Posterior vena cava (tissue), 2 donors: Measurements from ENCODE around the gene PARP8. TPM values are rescaled to one million over a fixed set of nuclear protein-coding genes. Genes with fewer than 3 reads are reported as not detected.

ENCODE experiments used
- DNase-seq: peaks from one replicate; pipeline ENCODE4 v3.0.0-alpha.2; 2020; ENCODE audit warnings: low spot score
- intact Hi-C, 2 donors: fragments of 100-400 bp; cut with DNase I; formaldehyde crosslinking; loops; one replicate each; pipeline versions ENCODE4 v1.14.1 to v1.14.2; 2022 to 2023
- total RNA-seq, 2 donors: library from RNA; stranded (reverse); fragmentation: NEBNext Ultra II Directional; extraction: Animal tissue kit (Norgen Biotek cat#: 25700); gene quantifications; one replicate each; pipeline ENCODE4 v1.2.1, GENCODE V29; 2021
- donor health status: DM: yes; HTN: yes; CAD: no.
- donor health status: DM: yes; HTN: yes; CAD: no.

Gene PARP8
- total RNA-seq, 2 donors from 2014 or later: 20.4 to 27.4 TPM

DNA sequence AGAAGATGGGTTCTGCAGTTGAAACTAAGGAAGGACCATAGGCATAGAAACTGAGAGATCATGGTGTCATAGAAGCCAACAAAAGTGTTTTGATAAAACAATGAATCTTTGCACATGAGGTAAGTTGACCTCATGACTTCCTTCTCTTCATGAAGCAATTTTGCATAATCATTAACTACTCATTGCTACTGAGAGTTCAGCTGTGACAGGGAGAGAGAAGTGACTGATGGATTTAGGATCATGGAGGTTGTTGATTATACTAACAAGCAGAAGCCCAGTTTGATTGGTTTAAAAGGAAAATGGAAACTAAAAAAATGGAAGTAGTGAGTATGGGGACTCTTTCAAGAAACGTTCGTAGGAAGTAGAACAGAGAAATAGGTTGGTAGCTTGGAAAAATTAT is 51.2 kb downstream of the PARP8 start:
- intact Hi-C loops: no loop called here
- no peak for DNase-seq

DNA sequence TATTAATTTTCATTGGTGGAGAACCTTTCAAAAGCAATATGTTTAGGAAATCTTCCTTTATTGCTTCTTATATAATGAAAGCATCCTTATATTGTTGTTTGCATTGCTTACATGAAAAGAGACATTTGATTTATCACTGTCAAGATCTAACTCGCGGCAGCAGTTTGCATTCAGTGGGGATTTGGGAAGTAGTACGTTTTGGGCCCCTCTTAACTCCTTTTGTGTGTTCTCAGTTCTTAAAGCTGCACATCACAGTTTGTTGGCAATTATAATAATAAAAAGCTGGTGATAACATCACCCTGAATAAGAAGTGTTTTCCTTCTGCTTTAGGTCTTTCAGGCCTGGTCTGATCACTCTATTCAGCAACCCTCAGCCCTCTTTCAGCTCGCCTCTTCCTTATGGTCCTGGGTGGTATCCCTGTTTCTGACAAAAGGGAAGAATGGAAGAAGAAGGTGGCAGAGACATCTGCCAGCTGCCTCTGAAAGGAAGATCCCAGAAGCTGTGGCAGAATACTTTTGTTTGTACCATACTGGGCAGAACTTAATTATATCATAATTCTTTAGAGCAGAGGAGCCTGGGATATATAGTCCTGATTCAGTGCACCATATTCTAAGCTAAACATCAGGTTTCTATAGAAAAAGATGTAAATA is 53.7 kb downstream of the PARP8 start:
- no peak for DNase-seq
- intact Hi-C loops: no loop called here

DNA sequence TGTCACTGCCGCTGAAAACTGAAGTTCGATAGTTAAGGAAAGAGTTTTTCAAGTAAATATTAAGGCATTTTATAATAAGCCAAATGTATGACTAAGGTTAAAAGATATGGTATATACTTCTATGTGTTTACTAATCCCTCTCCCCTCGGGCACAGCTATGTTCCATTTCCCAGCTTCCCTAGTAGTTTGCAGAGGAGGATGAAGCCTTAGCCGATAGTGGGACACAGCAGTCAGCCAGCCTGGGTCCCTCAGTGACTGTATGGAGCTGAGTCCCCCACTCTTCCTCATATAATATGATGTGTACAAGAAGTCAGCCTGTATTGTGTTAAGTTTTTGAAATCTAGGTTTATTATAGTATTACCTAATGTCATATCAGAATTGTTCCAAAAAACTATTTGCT is 55.8 kb downstream of the PARP8 start:
- no peak for DNase-seq
- intact Hi-C loops: no loop called here

DNA sequence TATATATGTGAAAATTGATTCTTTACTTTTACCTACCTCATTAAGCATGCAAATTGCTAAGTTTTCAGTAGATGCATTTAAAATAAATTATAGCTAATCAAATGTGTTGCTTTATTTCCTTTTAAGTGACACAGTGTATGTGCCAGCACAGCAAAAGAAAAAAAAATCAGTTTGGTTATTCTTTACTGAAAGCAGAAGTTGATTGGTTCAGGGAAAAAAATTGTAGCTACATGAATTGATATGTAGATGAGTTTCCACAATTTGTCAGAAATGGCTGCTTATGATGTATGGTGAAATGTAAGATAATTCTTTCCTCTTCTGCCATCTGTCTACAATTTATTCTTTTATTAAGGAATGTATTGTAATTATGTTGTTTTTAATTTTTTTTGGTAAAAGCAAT is 57.8 kb downstream of the PARP8 start:
- intact Hi-C loops: no loop called here
- no peak for DNase-seq

DNA sequence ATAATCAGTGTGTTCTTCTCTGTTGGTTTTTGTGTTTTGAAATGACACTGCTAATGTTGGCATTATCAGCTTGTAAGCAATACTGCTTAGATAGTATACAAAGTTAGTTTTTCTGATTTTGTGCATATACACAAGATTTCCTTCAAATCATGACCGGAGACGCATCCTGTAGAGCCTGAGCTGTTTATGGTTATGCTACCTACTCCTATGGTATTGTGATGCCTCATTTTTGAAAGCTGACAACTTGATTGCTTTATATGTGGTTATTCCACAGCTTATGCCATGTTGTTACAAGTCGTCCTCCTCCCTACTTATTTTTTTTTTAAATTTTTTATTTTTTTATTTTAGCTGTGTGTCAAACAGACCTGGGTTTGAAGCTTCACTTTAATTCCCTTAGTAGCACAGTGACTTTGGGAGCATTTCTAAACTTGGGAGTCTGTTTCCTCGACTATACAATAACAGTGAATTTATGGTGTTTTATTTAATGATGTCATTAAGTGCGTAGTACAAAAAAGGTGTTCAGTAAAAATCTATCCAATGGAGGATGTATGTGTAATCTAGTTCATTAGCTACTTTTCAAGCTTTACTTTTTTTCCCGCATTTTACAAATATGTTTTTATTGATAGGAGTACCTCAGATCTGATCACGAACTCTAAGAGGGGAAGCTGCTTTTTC is 59.5 kb downstream of the PARP8 start:
- intact Hi-C loops: no loop called here
- no peak for DNase-seq

DNA sequence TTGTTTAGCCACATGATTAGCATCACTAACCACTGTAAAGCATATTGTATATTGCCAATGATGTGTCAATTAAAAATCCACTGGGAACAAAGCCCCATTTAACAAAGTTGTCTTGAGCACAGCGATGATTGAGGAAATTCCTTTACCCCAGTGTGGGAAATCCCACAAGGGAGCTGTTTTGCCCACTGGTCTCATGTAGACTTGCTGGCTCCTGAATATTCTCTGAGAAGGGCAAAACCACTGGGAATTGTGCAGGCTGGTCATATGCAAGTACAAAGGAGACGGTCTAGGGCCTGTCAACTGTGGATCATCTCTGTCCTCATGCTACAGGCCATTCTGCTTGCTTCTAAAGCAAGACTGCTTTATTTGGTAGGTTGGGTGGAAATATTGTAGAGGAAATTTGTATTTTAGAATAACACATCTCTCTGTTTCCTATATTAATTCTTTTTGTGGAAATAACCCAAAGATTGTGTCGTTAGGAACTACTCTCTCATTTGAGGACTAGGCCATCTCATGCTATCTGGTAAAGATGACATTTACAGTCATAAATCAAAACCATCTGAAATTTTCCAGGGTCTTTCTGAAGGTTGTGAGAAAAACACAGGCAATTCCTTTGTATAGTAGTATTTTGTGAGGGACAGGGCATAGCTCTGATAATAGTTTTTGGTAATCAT is 60.2 kb downstream of the PARP8 start:
- intact Hi-C loops: no loop called here
- no peak for DNase-seq

DNA sequence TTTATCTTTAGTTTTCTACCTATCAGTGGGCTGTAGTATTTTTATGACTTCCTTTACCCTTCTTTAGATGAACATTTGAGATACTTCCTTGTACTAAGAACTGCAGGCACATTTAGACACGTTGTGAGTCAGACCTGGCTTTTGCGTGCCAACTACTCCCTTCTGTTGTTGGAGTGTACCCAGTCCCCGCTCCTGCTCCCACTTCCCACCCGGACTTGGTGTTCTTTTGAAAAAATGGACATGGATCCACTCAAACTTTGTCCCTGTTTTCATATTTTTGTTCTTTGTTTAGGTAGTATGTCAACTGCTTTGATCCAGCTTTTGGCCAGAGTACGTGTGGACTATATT is 60.7 kb downstream of the PARP8 start:
- DNase-seq: no peak
- intact Hi-C loops: no loop called here

DNA sequence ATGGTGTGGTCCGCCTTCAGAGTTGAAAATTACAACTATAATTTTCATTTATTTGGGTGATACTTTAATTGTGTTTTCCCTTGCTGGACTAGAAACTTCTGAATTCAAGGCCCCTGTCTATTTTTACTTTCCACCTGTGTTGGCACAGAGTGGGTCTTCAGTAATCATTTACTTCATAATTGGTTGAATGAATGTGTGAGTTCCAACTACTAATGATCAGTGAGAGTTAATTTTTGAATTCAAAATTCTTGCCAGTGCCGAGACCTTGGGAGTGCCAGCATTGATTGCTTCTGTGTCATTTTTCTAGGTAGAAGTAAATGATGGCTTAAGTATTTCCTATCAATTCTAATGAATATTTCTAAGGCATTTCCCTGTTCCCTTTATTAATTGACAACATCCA is 61.4 kb downstream of the PARP8 start:
- DNase-seq: no peak
- intact Hi-C loops: no loop called here

DNA sequence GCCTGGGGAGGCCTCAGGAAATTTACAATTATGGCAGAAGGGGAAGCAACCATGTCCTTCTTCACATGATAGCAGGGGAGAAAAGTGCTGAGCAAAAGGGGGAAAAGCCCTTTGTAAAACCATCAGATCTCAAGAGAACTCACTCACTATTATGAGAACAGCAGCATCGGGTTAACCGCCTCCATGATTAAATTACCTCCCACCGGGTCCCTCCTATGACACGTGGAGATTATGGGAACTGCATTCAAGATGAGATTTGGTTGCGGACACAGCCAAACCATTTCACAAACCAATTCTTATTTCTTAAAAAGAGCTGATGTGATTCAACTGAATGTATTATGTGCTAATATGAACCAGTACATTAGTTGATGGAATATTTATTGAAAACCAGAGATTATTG is 63.9 kb downstream of the PARP8 start:
- intact Hi-C loops: no loop called here
- DNase-seq: no peak

DNA sequence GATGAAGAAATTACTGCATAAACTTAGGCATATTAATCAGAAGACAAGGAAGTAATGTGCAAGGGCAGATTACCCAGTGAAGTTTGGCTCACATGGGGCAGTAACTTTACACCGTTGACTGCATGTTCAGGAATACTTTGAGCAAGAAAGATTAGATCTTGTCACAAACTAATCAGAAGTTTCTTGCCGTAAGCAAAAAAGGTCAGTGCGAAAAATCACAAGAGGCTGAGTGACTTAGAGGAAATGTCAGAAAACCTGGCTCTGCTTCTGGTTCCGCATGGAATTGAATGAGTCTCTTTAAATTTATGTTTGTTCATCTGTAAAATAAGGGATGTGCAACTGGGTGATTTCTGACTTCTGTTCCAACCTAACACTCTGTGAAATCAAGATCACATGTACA is 64.4 kb downstream of the PARP8 start:
- no peak for DNase-seq
- intact Hi-C loops: no loop called here

DNA sequence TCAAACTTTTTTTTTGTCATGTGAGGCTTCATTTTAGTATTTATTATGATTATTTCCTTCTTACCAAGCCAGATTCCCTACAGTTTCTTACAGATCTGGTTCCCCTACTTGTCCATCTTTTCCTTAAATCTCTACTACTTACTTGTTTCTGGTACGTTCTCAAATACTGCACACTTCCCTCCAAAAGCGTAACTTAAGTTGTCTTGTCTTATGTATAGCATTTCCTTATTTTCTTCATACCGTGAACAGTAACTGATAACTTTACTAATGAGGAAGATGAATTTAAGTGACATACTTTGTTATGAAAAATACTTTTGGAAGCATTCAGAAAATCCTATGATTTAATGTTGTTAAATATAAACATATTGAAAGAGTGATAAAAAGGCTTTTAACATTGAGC is 67.3 kb downstream of the PARP8 start:
- no peak for DNase-seq
- intact Hi-C loops: no loop called here

DNA sequence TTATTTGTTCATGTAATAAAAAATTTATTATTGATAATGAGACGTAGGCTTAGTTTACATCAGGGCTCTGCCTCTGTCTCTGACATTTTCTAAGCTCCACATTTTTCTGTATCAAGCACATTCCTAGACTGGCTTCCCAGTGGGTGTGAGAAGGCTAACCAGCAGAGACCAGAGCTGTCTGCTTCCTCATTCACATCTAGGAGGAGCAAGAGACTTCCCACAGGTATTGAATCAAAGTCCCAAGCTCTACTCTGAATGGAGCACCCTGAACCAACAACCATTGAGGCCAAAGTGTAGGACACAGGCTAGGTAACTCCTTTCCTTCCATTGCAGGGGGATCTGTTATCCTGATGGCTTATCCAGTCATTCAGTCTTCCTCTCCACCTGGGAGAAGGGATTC is 72.4 kb downstream of the PARP8 start:
- no peak for DNase-seq
- intact Hi-C loops: no loop called here

DNA sequence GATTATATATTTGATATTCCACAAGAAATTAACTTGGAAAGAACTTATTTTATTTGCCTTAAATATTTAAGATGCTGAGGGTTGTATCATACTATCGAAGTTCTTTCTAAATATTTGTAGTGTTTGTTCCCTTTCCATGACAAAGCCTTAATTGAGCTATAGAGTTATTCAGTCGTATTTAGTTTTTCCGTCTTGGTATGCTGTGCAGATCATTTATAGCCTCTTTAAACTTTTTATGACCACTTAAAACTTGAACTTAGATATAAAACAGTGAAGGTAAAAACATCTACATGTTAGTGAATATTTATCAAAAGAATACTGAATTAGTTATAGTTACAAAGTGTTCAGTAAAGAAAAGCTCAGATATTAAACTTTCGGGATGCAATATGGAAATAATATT is 74.4 kb downstream of the PARP8 start:
- no peak for DNase-seq
- intact Hi-C loops: no loop called here

DNA sequence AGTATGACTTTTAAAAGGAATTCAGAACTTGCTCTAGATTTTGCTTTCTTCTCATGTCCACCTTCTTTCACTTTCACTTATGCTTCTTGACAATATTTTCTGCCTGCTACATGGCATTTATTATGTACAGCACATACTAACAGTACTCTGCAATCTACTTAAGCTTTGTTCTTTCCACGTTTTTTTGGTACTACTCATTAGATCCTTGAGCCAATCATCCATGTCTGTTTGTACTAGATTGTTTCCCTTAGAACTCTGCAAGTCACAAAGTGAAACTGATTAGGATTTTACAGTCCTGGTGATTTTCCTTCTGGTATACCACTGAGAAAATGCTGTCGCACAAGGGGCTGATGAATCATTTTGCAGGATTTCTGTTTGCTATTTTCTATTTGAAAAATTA is 78.3 kb downstream of the PARP8 start:
- intact Hi-C loops: no loop called here

DNA sequence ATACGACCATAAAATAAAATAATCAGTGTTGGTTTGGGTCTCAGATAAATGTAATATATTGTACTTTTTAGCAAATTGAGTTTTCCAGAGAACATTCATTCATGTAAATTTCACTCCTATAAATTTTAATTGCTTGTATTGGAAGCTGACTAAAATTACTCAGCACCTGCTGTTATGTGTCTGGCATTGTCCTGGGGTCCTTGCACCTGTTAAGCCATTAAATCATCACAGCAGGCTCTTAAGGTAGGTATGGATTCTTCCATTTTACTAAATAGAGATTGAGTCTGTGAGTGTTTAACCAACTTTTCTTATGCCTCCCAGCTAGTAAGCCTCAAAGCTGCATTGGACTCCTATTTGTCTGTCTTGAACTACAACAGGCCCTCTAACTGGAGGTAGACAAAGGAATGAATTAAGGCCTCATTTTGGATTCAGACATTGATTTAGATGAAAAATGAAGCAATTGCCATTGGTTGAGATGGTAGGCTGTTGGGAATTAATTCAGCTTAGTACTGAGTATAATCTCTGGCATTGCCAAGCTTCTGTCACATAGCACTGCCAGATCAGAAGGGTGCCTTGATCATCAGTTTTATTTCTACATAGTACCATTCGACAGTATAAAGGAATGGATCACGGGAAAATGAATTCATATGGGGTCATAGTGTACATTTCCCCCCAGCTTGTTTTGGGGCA is 78.9 kb downstream of the PARP8 start:
- no peak for DNase-seq
- intact Hi-C loops: no loop called here

More for the DNA sequence above, 78.3 kb downstream of the PARP8 start:
- DNase-seq: no peak

DNA sequence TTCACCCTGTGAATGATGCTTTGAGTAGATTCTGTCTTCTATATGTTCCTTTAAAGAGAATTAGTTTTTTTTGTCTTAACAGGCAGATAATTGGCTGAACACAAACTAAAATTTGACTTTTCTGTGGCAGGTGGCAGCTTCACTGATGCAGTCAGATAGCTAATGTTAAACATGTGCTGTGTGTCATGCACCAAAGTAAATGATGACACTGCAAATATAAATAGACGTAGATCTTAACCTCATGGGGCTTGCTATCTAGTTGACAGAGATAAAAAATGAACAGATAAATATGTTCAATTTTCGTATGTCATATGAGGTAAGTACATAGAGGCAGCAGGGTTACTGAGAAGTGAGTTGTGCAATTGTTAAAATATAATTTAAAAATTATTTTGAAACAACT is 82.7 kb downstream of the PARP8 start:
- no peak for DNase-seq
- intact Hi-C loops: no loop called here

DNA sequence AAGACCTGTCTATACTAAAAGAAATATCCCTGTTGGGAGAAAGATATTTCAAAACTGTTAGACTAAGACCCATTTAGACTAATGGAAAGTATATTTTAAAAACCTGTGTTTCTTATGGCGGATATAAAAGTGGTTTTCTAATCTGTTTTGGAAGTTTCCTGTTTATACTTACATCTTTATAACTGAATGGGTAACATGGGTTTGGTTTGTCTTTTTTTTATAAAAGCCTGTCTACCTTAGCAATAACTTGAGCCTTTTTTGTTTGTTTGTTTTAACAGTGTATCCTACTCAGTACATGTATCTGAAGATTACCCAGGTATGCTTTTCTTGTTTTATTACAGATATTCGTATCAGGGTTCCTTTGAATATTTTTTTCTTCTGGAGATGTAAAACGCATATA is 83.4 kb downstream of the PARP8 start:
- no peak for DNase-seq
- intact Hi-C loops: no loop called here

DNA sequence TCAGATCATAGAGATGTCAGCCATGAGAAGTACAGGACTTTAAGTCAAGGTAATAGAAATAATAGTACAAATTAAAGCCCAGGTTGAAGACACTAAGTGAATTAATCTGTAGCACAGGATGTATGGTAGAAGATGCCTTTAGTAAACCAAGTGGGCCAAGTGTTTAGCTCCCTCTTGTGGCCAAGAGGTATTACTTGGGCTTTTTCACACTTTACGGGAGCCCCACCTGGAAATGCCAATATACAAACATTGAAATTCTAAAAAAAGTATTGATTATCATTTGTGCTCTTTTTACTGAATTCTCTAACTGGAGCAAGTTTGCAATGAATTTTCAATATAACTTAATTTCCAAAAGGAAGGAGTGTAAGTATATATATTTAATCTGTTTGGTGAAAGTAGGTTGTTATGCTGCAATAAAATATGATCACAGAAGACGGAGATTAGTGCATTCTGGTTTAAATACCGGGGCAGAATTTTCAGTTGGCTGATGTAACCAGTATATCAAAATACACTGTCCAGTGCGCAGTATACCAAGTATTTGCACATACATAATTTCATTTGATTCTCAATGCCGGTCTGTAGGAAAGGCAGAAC is 84.7 kb downstream of the PARP8 start:
- intact Hi-C loops: no loop called here
- no peak for DNase-seq

DNA sequence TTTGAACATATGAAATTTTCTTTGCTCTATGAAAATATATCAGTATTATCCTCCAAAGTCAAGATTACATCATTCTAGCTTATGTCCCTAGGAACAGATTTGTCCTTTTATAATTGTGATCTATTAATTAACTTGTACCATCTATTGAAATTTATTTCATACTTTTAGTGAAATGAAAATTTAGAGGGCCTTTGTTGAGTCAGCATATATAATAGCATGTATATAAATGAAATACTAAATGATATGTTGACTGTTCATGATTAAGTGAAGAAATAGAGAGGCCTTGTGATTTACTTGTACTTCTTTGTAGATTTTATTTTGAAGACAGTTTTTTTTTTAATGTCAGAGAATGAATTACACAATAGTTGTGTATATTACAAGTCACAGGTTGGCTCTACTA is 86.4 kb downstream of the PARP8 start:
- DNase-seq: no peak
- intact Hi-C loops: no loop called here
